ENCODE data around the gene ZNF609. TPM values are rescaled to one million over a fixed set of nuclear protein-coding genes. Genes with fewer than 3 reads are reported as not detected.

The ZNF609 gene
- total and polyA plus RNA-seq, 3 donors from 2014 or later: 48.7 to 75.8 (median 60.5) TPM

DNA sequence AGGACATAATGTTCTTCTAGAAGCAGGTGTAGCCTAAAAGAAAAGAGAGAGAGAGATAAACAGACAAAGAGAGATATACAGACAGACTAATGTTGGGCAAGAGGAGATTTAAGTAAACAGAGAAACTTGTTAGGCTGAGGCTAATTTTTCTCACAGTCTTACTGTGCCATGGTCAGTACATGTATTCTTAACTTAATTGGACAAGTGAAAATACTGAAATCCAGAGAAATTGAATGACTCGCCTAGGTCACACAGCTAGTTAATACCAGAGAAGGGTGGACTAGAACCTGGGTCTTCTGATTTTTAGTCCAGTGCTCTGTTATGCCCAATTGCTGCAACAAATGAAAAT is 6.7 kb upstream of the ZNF609 start:
- no peak overlapping the region for H3K4me3 ChIP-seq

DNA sequence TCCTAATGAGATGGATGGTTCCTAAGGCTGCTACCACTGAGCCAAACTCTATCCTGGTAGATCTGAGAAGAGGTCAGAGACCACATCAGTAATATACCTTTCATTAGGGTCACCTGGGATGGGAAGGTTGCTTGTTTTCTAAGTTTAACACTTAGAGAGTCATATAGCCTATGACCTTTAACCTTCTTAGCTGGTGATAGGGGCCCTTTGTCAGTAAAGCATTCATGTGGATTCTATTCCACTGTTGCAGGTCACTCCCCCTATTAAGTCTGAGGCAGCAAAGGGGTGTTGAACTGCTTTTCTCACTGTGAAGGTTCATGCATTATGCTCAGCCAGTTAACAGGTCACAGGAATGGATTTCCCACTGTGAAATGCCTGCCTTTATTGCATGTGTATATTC is 6.1 kb upstream of the ZNF609 start:
- H3K36me3 ChIP-seq (ENCODE audit: low read depth, missing control alignments): no peaks in the 10 kb centered on the region
- H3K27ac ChIP-seq: no peak overlapping the region
- DNase-seq: no peak
- no peaks in the 10 kb centered on the region for H3K27me3 ChIP-seq
- no peaks in the 10 kb centered on the region for H3K4me1 ChIP-seq
- no peak for TF ChIP-seq POLR2A (IDR thresholded peaks at IDR 0.05)
- TF ChIP-seq, protein P1, sequence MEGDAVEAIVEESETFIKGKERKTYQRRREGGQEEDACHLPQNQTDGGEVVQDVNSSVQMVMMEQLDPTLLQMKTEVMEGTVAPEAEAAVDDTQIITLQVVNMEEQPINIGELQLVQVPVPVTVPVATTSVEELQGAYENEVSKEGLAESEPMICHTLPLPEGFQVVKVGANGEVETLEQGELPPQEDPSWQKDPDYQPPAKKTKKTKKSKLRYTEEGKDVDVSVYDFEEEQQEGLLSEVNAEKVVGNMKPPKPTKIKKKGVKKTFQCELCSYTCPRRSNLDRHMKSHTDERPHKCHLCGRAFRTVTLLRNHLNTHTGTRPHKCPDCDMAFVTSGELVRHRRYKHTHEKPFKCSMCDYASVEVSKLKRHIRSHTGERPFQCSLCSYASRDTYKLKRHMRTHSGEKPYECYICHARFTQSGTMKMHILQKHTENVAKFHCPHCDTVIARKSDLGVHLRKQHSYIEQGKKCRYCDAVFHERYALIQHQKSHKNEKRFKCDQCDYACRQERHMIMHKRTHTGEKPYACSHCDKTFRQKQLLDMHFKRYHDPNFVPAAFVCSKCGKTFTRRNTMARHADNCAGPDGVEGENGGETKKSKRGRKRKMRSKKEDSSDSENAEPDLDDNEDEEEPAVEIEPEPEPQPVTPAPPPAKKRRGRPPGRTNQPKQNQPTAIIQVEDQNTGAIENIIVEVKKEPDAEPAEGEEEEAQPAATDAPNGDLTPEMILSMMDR (IDR thresholded peaks at IDR 0.05): no peak
- no peaks in the 10 kb centered on the region for H3K9me3 ChIP-seq
- H3K4me3 ChIP-seq: no peak overlapping the region
- intact Hi-C loops (cut with DNase I; ENCODE audit: low total_unique reads): no loop called here

More for the DNA sequence above, 6.7 kb upstream of the ZNF609 start:
- TF ChIP-seq, protein P1 (IDR thresholded peaks at IDR 0.05): no peak
- TF ChIP-seq POLR2A (IDR thresholded peaks at IDR 0.05): no peak
- Histone ChIP-seq H3K36me3 (ENCODE audit: low read depth, missing control alignments) (no peaks in the 10 kb centered on the region), H3K4me1 (no peaks in the 10 kb centered on the region), H3K9me3 (no peaks in the 10 kb centered on the region), H3K27me3 (no peaks in the 10 kb centered on the region), H3K27ac (no peak overlapping the region)
- no peak for DNase-seq
- 91 to 95% methylated on average over 1 of the region's 1 CpG for WGBS, 2 donors
- intact Hi-C loops (cut with DNase I; ENCODE audit: low total_unique reads): no loop called here

- WGBS, 2 donors: 70 to 84% methylated on average over 3 of the region's 3 CpGs
- intact Hi-C loops (cut with DNase I; ENCODE audit: low total_unique reads): no loop called here
- H3K27ac ChIP-seq: no peak overlapping the region
- H3K27me3 ChIP-seq: no peaks in the 10 kb centered on the region
- TF ChIP-seq, protein P1 (IDR thresholded peaks at IDR 0.05): no peak
- TF ChIP-seq POLR2A (IDR thresholded peaks at IDR 0.05): no peak
- peak; percentile 39 for DNase-seq
- no peak overlapping the region for H3K4me3 ChIP-seq
- no peaks in the 10 kb centered on the region for H3K4me1 ChIP-seq
- no peaks in the 10 kb centered on the region for H3K36me3 ChIP-seq (ENCODE audit: low read depth, missing control alignments)
- H3K9me3 ChIP-seq: no peaks in the 10 kb centered on the region
These were observed 4.4 kb upstream of the ZNF609 start for GRCh38 chr15:64455961-64456371.

- Histone ChIP-seq H3K4me3 (no peak overlapping the region), H3K27ac (no peak overlapping the region), H3K4me1 (peaks cover 2% of the 10 kb centered on the region), H3K27me3 (no peaks in the 10 kb centered on the region), H3K9me3 (no peaks in the 10 kb centered on the region), H3K36me3 (ENCODE audit: low read depth, missing control alignments) (no peaks in the 10 kb centered on the region)
- intact Hi-C loops (cut with DNase I; ENCODE audit: low total_unique reads): no loop called here
- no peak for DNase-seq
- 50 to 63% methylated on average over 1 of the region's 1 CpG for WGBS, 2 donors
- TF ChIP-seq, protein P1 (IDR thresholded peaks at IDR 0.05): no peak
- TF ChIP-seq POLR2A (IDR thresholded peaks at IDR 0.05): no peak
These were observed 3.7 kb upstream of the ZNF609 start for GRCh38 chr15:64456634-64457108.

GRCh38 chr15:64459066-64459781 is 1.2 kb upstream of the ZNF609 start:
- Histone ChIP-seq H3K4me3 (no peak overlapping the region), H3K36me3 (ENCODE audit: low read depth, missing control alignments) (no peaks in the 10 kb centered on the region), H3K4me1 (peaks cover 18% of the 10 kb centered on the region), H3K27ac (no peak overlapping the region), H3K9me3 (no peaks in the 10 kb centered on the region), H3K27me3 (no peaks in the 10 kb centered on the region)
- 56 to 61% methylated on average over 3 of the region's 3 CpGs for WGBS, 2 donors
- no peak for TF ChIP-seq POLR2A (IDR thresholded peaks at IDR 0.05)
- TF ChIP-seq, protein P1 (IDR thresholded peaks at IDR 0.05): no peak
- DNase-seq: no peak
- intact Hi-C loops (cut with DNase I; ENCODE audit: low total_unique reads): no loop called here
